Mucosa of descending colon (tissue), 3 donors: ENCODE results near the gene KMT2B. TPM values are rescaled to one million over a fixed set of nuclear protein-coding genes. Genes with fewer than 3 reads are reported as not detected.

Experiments
- ATAC-seq: fragments of 200-7000 bp; cut with Tn5 transposase; one replicate; pipeline ENCODE4 v1.9.1; 2020; ENCODE audit warnings: mild to moderate bottlenecking, moderate library complexity
- DNase-seq, 3 donors: peaks; one replicate each; pipeline ENCODE4 v3.0.0-alpha.2; 2020
- H3K36me3 ChIP-seq: fragments of 200-600 bp; one replicate; pipeline ENCODE4 v1.8.0; 2021; ENCODE audit warnings: low read depth, mild to moderate bottlenecking
- H3K4me1 ChIP-seq: fragments of 200-600 bp; one replicate; pipeline ENCODE4 v1.8.0; 2021; ENCODE audit warnings: low read depth, mild to moderate bottlenecking
- H3K4me3 ChIP-seq: fragments of 200-600 bp; one replicate; pipeline ENCODE4 v1.8.0; 2021; ENCODE audit warnings: mild to moderate bottlenecking
- H3K9me3 ChIP-seq: fragments of 200-600 bp; one replicate; pipeline ENCODE4 v1.8.0; 2021; ENCODE audit warnings: mild to moderate bottlenecking
- intact Hi-C, 2 donors: fragments of 100-400 bp; cut with DNase I in 1 of 2; cut with micrococcal nuclease in 1 of 2; formaldehyde crosslinking; loops; one replicate each; pipeline versions ENCODE4 v1.11.0 to v1.11.1; 2022; cut with DNase I, micrococcal nuclease
- total RNA-seq, 3 donors: library from RNA; stranded (reverse); fragmentation: NEBNext Ultra II Directional in 2 of 3; extraction: Animal tissue kit (Norgen Biotek cat#: 25700) in 2 of 3; gene quantifications; one replicate each; pipeline versions ENCODE4 v1.2.1 to v1.2.4, GENCODE V29; 2021 to 2023
- TF ChIP-seq, protein P1 (sequence below): fragments of 200-600 bp; IDR thresholded peaks from one replicate; pipeline ENCODE4 v1.8.0; 2022; ENCODE audit warnings: antibody characterized with exemption, mild to moderate bottlenecking
- donor health status: DM: no; HTN: no; CAD: no; lungs with moderate emphysema.
- donor health status: DM: no; HTN: no; CAD: no.
- donor health status: DM: no; HTN: yes; CAD: no.

The KMT2B gene
- total RNA-seq, 3 donors from 2014 or later: 35.9 to 49.2 (median 37.5) TPM

DNA sequence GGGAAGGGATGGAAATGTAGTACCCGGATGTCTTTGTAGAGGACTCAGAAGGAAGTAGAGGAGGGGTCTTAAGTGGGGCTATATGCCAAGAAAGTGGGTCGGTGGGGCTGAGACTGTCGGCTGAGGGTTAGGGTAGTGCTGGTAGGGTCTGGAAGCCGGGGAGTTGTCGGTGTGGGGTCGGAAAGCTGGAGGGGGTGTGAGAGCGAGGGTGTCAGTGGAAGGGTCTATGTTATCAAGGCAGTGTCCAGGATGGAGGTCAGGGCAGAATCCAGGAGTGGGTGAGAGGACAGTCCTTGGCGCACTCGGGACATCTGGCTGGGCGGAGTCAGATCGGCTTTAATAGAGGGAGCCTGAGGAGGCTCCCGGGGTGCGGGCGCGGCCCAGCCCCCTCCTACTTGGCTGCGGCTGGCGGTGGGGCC lies 37.3 kb downstream of the KMT2B start:
- intact Hi-C loops: no loop called here
- H3K4me1 ChIP-seq: peaks cover 32% of the 10 kb centered on the region
- peak; percentile 1 for ATAC-seq
- TF ChIP-seq, protein P1, sequence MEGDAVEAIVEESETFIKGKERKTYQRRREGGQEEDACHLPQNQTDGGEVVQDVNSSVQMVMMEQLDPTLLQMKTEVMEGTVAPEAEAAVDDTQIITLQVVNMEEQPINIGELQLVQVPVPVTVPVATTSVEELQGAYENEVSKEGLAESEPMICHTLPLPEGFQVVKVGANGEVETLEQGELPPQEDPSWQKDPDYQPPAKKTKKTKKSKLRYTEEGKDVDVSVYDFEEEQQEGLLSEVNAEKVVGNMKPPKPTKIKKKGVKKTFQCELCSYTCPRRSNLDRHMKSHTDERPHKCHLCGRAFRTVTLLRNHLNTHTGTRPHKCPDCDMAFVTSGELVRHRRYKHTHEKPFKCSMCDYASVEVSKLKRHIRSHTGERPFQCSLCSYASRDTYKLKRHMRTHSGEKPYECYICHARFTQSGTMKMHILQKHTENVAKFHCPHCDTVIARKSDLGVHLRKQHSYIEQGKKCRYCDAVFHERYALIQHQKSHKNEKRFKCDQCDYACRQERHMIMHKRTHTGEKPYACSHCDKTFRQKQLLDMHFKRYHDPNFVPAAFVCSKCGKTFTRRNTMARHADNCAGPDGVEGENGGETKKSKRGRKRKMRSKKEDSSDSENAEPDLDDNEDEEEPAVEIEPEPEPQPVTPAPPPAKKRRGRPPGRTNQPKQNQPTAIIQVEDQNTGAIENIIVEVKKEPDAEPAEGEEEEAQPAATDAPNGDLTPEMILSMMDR: no peak
- H3K9me3 ChIP-seq: no peaks in the 10 kb centered on the region
- no peak for DNase-seq
- peaks cover 7% of the 10 kb centered on the region for H3K36me3 ChIP-seq
- H3K4me3 ChIP-seq: no peak overlapping the region

- peaks cover 7% of the 10 kb centered on the region for H3K36me3 ChIP-seq
- H3K4me3 ChIP-seq: no peak overlapping the region
- no peaks in the 10 kb centered on the region for H3K9me3 ChIP-seq
- H3K4me1 ChIP-seq: peaks cover 32% of the 10 kb centered on the region
- peak; percentile 45 for ATAC-seq
- peak; percentile 70 to 84 (median 82) for DNase-seq
- intact Hi-C loops: no loop called here
- TF ChIP-seq, protein P1: no peak
These were observed 38.0 kb downstream of the KMT2B start for GRCh38 chr19:35755550-35756376.

DNA sequence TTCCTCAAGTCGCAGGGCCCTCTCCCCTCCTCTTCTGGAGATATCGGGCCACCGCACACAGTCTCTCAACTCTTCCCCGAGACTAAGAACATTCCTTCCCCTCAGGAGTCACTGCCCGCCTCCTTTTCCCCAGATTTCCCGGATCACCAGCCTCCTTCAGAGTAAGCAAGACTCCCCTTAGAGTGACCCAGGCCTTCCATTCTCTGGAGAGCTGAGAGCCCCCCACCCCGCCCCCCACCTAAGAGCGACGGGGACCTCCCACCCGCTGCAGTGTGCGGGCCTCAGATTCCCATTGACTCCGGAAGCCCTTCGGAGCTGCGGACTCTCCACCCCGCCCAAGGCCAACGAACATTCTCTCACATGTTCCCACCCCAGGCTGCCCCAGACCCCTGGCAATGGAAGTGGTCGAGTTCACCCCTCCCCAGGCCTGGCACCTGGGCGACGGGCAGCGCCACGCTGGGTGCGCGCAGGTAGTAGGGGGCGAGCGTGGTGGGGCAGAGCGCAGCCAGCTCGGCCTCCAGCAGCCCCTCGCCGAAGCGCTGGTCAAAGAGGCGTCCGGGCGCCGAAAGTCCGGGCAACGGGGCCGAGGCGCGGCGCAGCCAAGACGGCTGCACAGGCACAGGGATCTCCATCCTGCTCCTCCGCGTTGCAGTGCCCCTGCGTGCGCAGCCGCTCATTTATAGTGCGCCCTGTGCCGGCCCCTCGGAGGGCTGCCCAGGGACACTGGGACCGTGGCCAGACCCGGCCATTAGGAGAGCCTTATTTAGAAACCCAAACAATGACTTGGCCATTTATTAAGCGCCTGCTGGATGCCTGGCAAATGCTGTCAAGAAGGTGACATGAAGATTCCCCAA lies 38.8 kb downstream of the KMT2B start, which contains the start of gene HSPB6:
Gene HSPB6, minus strand, starts transcription at position 653 of the 854 bp plus-strand sequence. Its CDS starts 21 bp downstream, at position 632.
- H3K4me1 ChIP-seq: peaks cover 32% of the 10 kb centered on the region
- peak within 1 kb of the TSS; percentile 80 for H3K4me3 ChIP-seq
- peak in 2 of 3 donors; percentile 59 to 62 for DNase-seq
- peaks cover 7% of the 10 kb centered on the region for H3K36me3 ChIP-seq
- no peak for ATAC-seq
- no peaks in the 10 kb centered on the region for H3K9me3 ChIP-seq
- intact Hi-C loops: no loop called here
- TF ChIP-seq, protein P1: no peak

DNA sequence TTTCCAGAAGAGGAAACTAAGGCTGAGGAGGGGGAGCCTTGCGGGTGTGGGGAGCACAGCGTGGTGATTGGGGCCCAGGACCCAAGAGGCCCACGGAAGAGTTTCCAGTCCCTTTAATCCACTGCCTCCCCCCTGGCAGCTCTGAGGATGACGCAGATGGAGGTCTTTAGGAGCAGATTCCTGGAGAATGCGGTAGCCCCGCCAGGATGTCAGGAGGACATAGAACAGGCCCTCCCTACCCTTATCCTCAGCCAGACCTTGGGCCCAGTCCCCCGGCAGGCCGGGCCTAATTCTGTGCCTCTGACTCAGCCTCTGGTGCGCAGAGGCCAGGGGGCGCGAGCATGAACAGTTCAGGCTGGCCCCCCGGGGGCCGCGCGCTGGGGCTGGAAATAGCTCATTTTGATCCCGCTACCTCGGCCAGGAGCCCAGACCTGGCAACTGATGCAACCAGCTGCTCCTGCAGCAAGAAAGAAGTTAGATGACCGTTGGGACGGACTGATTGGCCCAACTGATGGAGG lies 39.5 kb downstream of the KMT2B start:
- ATAC-seq (peak; percentile 16), DNase-seq (peak; percentile 54 to 86 (median 74))
- Histone ChIP-seq H3K9me3 (no peaks in the 10 kb centered on the region), H3K4me3 (no peak overlapping the region), H3K4me1 (peaks cover 32% of the 10 kb centered on the region), H3K36me3 (peaks cover 7% of the 10 kb centered on the region)
- TF ChIP-seq, protein P1: no peak
- intact Hi-C loops: no loop called here

- ATAC-seq (peak; percentile 95), DNase-seq (peak; percentile 98 to 99 (median 99))
- H3K4me3 ChIP-seq: peak within 1 kb of the TSS; percentile 80
- H3K4me1 ChIP-seq: peaks cover 32% of the 10 kb centered on the region
- intact Hi-C loops: no loop called here
- TF ChIP-seq, protein P1: no peak
- peaks cover under 1% of the 10 kb centered on the region for H3K36me3 ChIP-seq
- H3K9me3 ChIP-seq: no peaks in the 10 kb centered on the region
These were observed 40.2 kb downstream of the KMT2B start, which contains the start of gene PROSER3 for GRCh38 chr19:35757749-35758608. Gene PROSER3 (plus strand): TSS chr19:35758176. CDS start chr19:35758216, 40 bp downstream.
